Naive thymus-derived CD8-positive, alpha-beta T cell (primary cell): ENCODE data around the gene ADGRV1. TPM values are rescaled to one million over a fixed set of nuclear protein-coding genes. Genes with fewer than 3 reads are reported as not detected.

Source experiments
- ATAC-seq, 2 donors: fragments of 150-1000 bp; cut with Tn5 transposase in 1 of 2; sonication (Bioruptor Pico), chemical (Tn5 transposase) in 1 of 2; 1 replicate in 1 of 2; 2 replicates in 1 of 2; pipeline ENCODE4 v1.10.0; 2021; ENCODE audit warnings: mild to moderate bottlenecking in 2 of 2, moderate library complexity in 2 of 2
- POLR2A ChIA-PET: fragments of 350-600 bp; sonication (Branson Sonifier 250); formaldehyde crosslinking; loops from one replicate; lab custom pipeline; 2021; ENCODE audit warnings: antibody characterized with exemption; lab: Charles Lee
- DNase-seq, 10 donors: peaks; one replicate each; pipeline versions ENCODE4 v3.0.0 to v3.0.0-alpha.2; 2020 to 2022
- H3K27ac Mint-ChIP-seq, 10 donors: one replicate each; pipeline ENCODE4 v1.8.0; 2020 to 2022; ENCODE audit warnings: mild to moderate bottlenecking in 10 of 10, mixed read lengths in 10 of 10, moderate library complexity in 4 of 10, inconsistent platforms in 1 of 10
- H3K27me3 Mint-ChIP-seq, 5 donors: one replicate each; pipeline ENCODE4 v1.8.0; 2021 to 2022; ENCODE audit warnings: mixed read lengths in 5 of 5
- H3K36me3 Mint-ChIP-seq, 3 donors: one replicate each; pipeline ENCODE4 v1.8.0; 2020 to 2022; ENCODE audit warnings: mixed read lengths in 3 of 3, mild to moderate bottlenecking in 2 of 3, inconsistent platforms in 1 of 3
- H3K4me1 Mint-ChIP-seq, 4 donors: one replicate each; pipeline ENCODE4 v1.8.0; 2021 to 2022; ENCODE audit warnings: mixed read lengths in 4 of 4
- H3K4me3 Mint-ChIP-seq, 10 donors: one replicate each; pipeline ENCODE4 v1.8.0; 2020 to 2022; ENCODE audit warnings: mild to moderate bottlenecking in 10 of 10, mixed read lengths in 10 of 10, moderate library complexity in 6 of 10, inconsistent platforms in 1 of 10
- H3K9me3 Mint-ChIP-seq, 9 donors: one replicate each; pipeline ENCODE4 v1.8.0; 2020 to 2022; ENCODE audit warnings: mixed read lengths in 9 of 9, mild to moderate bottlenecking in 3 of 9, inconsistent platforms in 1 of 9, moderate library complexity in 1 of 9
- polyA plus RNA-seq, 3 donors: library from polyadenylated mRNA; unstranded; fragments of 300-500 nt; fragmentation: Illumina TruSeq; gene quantifications; one replicate each; pipeline ENCODE4 v1.2.3, GENCODE V29; 2021
- total RNA-seq, 8 experiments: library from RNA in 2 of 8; stranded (reverse) in 2 of 8; gene quantifications; one replicate each; pipeline ENCODE4 v1.2.3 and lab custom pipeline; 2021 to 2026

ADGRV1 gene
- total and polyA plus RNA-seq, 5 experiments from 2014 or later, result 0.08 to 0.37 (median 0.13) TPM; not detected in 2

- no peak overlapping the region for H3K27ac Mint-ChIP-seq
- no peaks in the 10 kb centered on the region for H3K4me1 Mint-ChIP-seq
- ATAC-seq (no peak), DNase-seq (no peak)
- H3K36me3 Mint-ChIP-seq, result no peaks in the 10 kb centered on the region
- H3K27me3 Mint-ChIP-seq, result peaks cover 0 to 6% (median 0%) of the 10 kb centered on the region in 5 donors
- no peaks in the 10 kb centered on the region for H3K9me3 Mint-ChIP-seq
- POLR2A ChIA-PET, result no interaction called here
- H3K4me3 Mint-ChIP-seq, result no peak overlapping the region
Measured at GRCh38 chr5:91079037-91079436, 520.4 kb downstream of the ADGRV1 start.

GRCh38 chr5:91089758-91090157, 531.2 kb downstream of the ADGRV1 start:
- H3K9me3 Mint-ChIP-seq, result no peaks in the 10 kb centered on the region

GRCh38 chr5:91090995-91091394, 532.4 kb downstream of the ADGRV1 start:
- ATAC-seq, result no peak
- Mint-ChIP-seq H3K4me1 (peaks cover 0 to 5% (median 0%) of the 10 kb centered on the region in 4 donors), H3K9me3 (no peaks in the 10 kb centered on the region), H3K27me3 (no peaks in the 10 kb centered on the region), H3K36me3 (no peaks in the 10 kb centered on the region), H3K4me3 (no peak overlapping the region), H3K27ac (no peak overlapping the region)
- no peak for DNase-seq
- POLR2A ChIA-PET, result no interaction called here

More at GRCh38 chr5:91089758-91090157, 531.2 kb downstream of the ADGRV1 start:
- POLR2A ChIA-PET, result interaction anchor here (0.5 kb wide), 1 partner anchor 265 kb away, joined by 3 read pairs; no protein-coding TSS in a partner anchor
- no peaks in the 10 kb centered on the region for H3K36me3 Mint-ChIP-seq
- no peak overlapping the region for H3K27ac Mint-ChIP-seq
- peaks cover 0 to 5% (median 0%) of the 10 kb centered on the region in 4 donors for H3K4me1 Mint-ChIP-seq
- no peak overlapping the region for H3K4me3 Mint-ChIP-seq
- H3K27me3 Mint-ChIP-seq, result peaks cover 0 to 1% (median 0%) of the 10 kb centered on the region in 5 donors
- no peak for DNase-seq
- ATAC-seq, result no peak

- POLR2A ChIA-PET, result no interaction called here
- Mint-ChIP-seq H3K9me3 (no peaks in the 10 kb centered on the region), H3K4me1 (peaks cover 0 to 5% (median 0%) of the 10 kb centered on the region in 4 donors), H3K4me3 (no peak overlapping the region), H3K36me3 (no peaks in the 10 kb centered on the region), H3K27ac (no peak overlapping the region), H3K27me3 (no peaks in the 10 kb centered on the region)
- no peak for DNase-seq
- ATAC-seq, result no peak
Measured at GRCh38 chr5:91091471-91092234, 533.1 kb downstream of the ADGRV1 start.

- Mint-ChIP-seq H3K4me1 (peaks cover 0 to 5% (median 0%) of the 10 kb centered on the region in 4 donors), H3K9me3 (no peaks in the 10 kb centered on the region), H3K4me3 (no peak overlapping the region), H3K36me3 (no peaks in the 10 kb centered on the region), H3K27me3 (no peaks in the 10 kb centered on the region), H3K27ac (no peak overlapping the region)
- DNase-seq, result no peak
- ATAC-seq, result no peak
- POLR2A ChIA-PET, result no interaction called here
Measured at GRCh38 chr5:91092859-91093783, 534.5 kb downstream of the ADGRV1 start.

GRCh38 chr5:91095313-91095712, 536.7 kb downstream of the ADGRV1 start:
- no peak for DNase-seq
- POLR2A ChIA-PET, result no interaction called here
- Mint-ChIP-seq H3K4me1 (peaks cover 0 to 5% (median 0%) of the 10 kb centered on the region in 4 donors), H3K36me3 (no peaks in the 10 kb centered on the region), H3K9me3 (no peaks in the 10 kb centered on the region), H3K27ac (no peak overlapping the region), H3K27me3 (peaks cover 0 to 4% (median 1%) of the 10 kb centered on the region in 5 donors), H3K4me3 (no peak overlapping the region)
- no peak for ATAC-seq

- POLR2A ChIA-PET, result no interaction called here
- ATAC-seq (no peak), DNase-seq (no peak)
- H3K36me3 Mint-ChIP-seq, result no peaks in the 10 kb centered on the region
- H3K27ac Mint-ChIP-seq, result no peak overlapping the region
- peaks cover 0 to 5% (median 2%) of the 10 kb centered on the region in 5 donors for H3K27me3 Mint-ChIP-seq
- H3K9me3 Mint-ChIP-seq, result no peaks in the 10 kb centered on the region
- H3K4me1 Mint-ChIP-seq, result peaks cover 0 to under 1% (median 0%) of the 10 kb centered on the region in 4 donors
- no peak overlapping the region for H3K4me3 Mint-ChIP-seq
Measured at GRCh38 chr5:91095786-91096385, 537.3 kb downstream of the ADGRV1 start.

- no peak for DNase-seq
- POLR2A ChIA-PET, result no interaction called here
- no peaks in the 10 kb centered on the region for H3K4me1 Mint-ChIP-seq
- H3K36me3 Mint-ChIP-seq, result no peaks in the 10 kb centered on the region
- H3K27me3 Mint-ChIP-seq, result peaks cover 0 to 5% (median 2%) of the 10 kb centered on the region in 5 donors
- H3K9me3 Mint-ChIP-seq, result no peaks in the 10 kb centered on the region
- no peak for ATAC-seq
- no peak overlapping the region for H3K4me3 Mint-ChIP-seq
- no peak overlapping the region for H3K27ac Mint-ChIP-seq
Measured at GRCh38 chr5:91098541-91098940, 539.9 kb downstream of the ADGRV1 start.

- ATAC-seq (peak; percentile 77 to 80), DNase-seq (peak; percentile 17 to 69 (median 38))
- POLR2A ChIA-PET, result interaction anchor here (0.6 to 2.6 kb wide), 2 partner anchors 280 to 282 kb away, joined by 4 to 13 read pairs; partner anchors contain the start of gene ARRDC3
- Mint-ChIP-seq H3K27me3 (peaks cover 0 to 5% (median 2%) of the 10 kb centered on the region in 5 donors), H3K4me1 (no peaks in the 10 kb centered on the region), H3K36me3 (peaks cover 0 to 4% (median 0%) of the 10 kb centered on the region in 3 donors), H3K27ac (no peak overlapping the region), H3K9me3 (peaks cover 0 to 6% (median 0%) of the 10 kb centered on the region in 9 donors), H3K4me3 (no peak overlapping the region)
Measured at GRCh38 chr5:91101600-91102379, 543.2 kb downstream of the ADGRV1 start.

GRCh38 chr5:91103353-91104061, 544.9 kb downstream of the ADGRV1 start:
- peaks cover 0 to 5% (median 2%) of the 10 kb centered on the region in 5 donors for H3K27me3 Mint-ChIP-seq
- H3K9me3 Mint-ChIP-seq, result peaks cover 0 to 6% (median 0%) of the 10 kb centered on the region in 9 donors
- peaks cover 0 to 8% (median 0%) of the 10 kb centered on the region in 3 donors for H3K36me3 Mint-ChIP-seq
- H3K4me1 Mint-ChIP-seq, result no peaks in the 10 kb centered on the region
- no peak overlapping the region for H3K27ac Mint-ChIP-seq
- ATAC-seq (no peak), DNase-seq (no peak)
- POLR2A ChIA-PET, result interaction anchor here (2.6 kb wide), 1 partner anchor 281 kb away, joined by 13 read pairs; the partner anchor contains the start of gene ARRDC3
- no peak overlapping the region for H3K4me3 Mint-ChIP-seq

- POLR2A ChIA-PET, result no interaction called here
- Mint-ChIP-seq H3K27me3 (peaks cover 0 to 5% (median 2%) of the 10 kb centered on the region in 5 donors), H3K27ac (no peak overlapping the region), H3K9me3 (peaks cover 0 to 6% (median 0%) of the 10 kb centered on the region in 9 donors), H3K4me1 (no peaks in the 10 kb centered on the region), H3K36me3 (peaks cover 0 to 8% (median 0%) of the 10 kb centered on the region in 3 donors), H3K4me3 (no peak overlapping the region)
- no peak for ATAC-seq
- no peak for DNase-seq
Measured at GRCh38 chr5:91104062-91104448, 545.5 kb downstream of the ADGRV1 start.
